NCI-H2029 treated with DMSO at 0.1 percent for 48 hours (cell line): Measurements from ENCODE around the gene DNAJC19.
A peak's percentile ranks its signal among the peaks of the same experiment; 100 is the strongest.
"Not testable (repeated sequence)": the region's sequence is repeated elsewhere in the genome, so short reads cannot be mapped to it uniquely, and the experiment has no call there.

Experiments used
- DNase-seq: peaks from one replicate; lab custom pipeline; 2025; lab: John Stamatoyannopoulos, UW

The DNAJC19 gene

DNA sequence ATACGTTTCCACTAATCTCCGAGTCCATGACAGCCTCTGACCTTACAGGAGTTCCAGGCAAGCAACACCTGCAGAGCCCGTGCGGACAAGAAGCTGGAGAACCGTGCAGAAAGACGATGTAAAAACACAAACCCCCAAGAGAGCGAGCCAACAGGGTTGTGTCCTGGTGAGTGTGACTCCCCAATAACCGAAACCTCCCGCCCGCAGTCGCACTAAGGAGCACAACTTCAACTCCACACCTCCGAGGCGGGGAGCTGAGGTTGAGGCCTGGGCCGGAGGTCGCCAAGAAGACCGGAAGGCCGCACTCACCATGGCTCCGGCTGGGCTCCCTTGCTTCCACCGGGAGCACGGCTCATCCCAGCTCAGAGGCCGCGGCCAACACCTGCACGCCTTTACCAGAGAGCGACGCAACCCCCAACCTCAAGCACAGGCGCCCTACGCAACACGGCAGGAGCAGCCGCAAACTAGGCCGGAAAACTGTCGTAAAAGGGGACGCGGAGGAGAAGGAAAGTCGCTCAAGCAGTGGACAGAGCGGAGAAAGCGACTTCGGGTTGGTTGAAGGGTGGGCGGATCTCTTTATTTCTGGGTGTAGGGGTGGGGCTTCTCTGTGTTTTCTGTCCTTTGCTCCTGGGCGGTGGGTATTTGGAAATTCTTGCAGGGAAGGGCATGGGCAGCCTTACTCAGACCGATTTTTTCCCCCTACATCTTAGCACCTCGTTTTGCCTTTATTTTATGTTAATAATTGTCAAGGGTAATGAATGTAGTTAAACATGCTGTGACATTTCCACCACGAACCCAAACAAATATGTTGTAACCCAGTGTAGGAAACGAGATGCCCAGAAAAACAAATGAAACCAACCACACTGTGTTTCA, at the start of gene DNAJC19:
DNAJC19 (minus strand) TSS at position 446 of the 873 bp plus-strand sequence; CDS start at position 312, 134 bp downstream.
- DNase-seq: peak; percentile 97

DNA sequence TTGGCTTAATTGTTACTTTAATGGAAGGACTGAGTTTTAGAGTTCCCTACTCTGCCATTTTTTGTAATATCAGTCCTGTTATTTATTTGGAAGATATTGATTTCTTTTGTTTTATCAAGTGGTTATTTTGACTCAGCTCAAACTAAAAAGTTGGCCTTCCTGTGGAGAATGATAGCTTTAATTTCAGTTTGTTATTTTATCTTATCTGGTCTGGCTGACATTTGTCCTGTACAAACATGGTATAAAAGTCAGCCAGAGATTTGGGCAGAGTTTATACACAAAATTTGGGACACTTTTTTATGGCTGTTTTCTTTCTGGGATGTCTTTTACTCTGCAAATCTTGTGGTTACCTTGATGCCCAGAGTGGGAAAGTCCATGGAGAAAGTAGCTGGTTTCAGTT, 41.4 kb upstream of the DNAJC19 start:
- no peak for DNase-seq

DNA sequence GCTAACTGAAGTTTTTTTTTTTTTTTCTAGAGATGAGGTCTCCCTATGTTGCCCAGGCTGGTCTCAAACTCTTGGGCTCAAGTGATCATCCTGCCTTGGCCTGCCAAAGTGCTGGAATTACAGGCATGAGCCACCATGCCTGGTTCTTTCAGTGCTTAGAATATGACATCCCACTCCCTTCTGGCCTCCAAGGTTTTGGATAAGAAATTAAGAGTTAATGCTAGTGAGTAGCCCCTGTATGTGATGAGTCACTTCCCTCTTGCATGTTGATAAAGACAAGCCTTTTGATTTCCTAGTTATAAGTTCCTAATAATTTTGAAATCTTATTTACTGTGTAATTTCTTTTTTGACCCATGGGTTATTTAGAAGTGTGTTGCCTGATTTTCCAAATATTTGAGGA, 35.7 kb upstream of the DNAJC19 start:
- no peak for DNase-seq

DNA sequence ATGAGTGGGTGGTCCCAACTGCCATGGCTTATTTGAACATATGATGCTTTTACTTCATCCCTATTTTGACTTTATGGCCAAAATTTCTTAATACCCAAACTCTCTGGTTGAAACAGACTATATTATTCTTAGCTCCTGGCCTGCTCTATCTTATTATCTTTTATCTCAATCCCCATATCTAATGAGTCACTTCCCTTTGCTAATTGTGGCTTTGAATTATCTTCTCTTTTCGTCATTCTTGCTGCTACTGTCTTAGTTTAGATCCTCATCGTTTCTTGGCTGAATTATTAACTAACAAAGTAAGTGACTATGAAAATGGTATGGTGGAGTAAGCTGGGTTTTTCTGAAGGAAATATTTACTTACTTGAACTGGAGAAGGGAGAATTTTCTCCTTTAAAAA, 28.2 kb upstream of the DNAJC19 start:
- no peak for DNase-seq

DNA sequence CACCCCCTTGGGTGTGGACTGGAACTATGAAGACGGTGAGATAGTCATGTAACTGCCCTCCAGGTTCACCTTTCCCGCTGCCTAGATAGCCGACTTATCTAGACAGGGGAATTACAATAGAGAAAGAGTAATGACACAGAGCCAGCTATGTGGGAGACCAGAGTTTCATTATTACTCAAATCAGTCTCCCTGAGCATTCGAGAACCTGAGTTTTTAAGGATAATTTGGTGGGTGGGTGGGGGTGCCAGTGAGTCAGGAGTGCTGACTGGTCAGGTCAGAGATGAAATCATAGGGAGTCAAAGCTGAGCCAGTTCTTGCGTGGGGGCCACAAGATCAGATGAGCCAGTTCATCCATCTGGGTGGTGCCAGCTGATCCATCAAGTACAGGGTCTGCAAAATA, 19.7 kb upstream of the DNAJC19 start:
- no peak for DNase-seq

DNA sequence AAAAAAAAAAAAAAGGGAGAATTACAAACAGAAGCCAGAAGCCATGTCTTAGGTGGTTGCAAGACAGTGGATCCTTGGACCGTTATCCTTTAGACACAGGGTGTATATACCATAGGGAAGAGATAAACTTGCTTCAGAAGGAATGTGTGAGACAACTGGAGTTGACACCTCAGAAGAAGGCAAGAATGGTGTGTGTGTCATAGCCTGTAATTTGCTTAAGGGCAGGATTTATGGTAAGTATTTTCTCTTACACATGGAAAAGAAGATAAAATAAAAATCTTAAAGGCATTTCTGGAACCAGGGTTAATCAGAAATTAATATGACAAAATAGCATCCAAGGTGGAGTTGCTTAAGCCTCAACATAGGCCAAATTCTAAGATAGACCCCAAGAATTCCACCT, 19.3 kb upstream of the DNAJC19 start:
- no peak for DNase-seq

DNA sequence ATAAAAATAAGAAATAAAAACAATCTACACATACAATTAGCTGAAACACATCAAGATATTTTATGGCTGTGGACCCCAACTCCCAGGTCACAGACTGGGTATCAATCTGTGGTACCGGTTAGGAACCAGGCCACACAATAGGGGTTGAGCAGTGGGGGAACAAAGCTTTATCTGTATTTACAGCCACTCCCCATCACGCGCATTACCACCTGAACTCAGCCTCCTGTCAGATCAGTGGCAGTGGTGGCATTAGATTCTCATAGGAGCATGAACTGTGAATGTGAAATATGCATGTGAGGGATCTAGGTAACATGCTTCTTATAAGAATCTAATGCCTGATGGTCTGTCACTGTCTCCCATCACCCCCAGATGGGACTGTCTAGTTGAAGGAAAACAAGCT, 17.7 kb upstream of the DNAJC19 start:
- no peak for DNase-seq

DNA sequence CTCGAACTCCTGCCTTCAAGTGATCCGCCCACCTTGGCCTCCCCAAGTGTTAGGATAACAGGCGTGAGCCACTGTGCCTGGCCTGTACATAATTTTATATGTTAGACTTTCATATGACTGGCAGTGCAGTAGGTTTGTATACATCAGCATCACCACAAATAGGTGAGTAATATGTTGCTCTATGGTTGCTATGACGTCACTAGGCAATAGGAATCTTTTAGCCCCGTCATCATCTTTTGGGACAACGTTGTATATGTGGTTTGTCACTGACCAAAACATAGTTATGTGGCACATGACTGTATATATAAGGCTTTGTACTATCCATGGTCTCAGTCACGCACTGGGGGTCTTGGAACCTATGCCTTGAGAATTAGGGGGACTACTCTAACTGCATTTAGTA, 17.0 kb upstream of the DNAJC19 start:
- no peak for DNase-seq

DNA sequence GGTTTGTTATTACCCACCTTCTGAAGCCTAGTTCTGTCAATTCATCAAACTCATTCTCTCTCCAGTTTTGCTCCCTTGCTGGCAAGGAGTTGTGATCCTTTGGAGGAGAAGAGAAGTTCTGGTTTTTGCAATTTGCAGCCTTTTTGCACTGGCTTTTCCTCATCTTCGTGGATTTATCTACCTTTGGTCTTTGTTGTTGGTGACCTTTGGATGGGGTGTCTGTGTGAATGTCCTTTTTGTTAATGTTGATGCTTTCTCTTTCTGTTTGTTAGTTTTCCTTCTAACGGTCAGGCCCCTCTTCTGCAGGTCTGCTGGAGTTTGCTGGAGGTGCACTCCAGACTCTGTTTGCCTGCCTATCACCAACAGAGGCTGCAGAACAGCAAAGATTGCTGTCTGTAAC, 13.9 kb upstream of the DNAJC19 start:
- DNase-seq: not testable (repeated sequence)

DNA sequence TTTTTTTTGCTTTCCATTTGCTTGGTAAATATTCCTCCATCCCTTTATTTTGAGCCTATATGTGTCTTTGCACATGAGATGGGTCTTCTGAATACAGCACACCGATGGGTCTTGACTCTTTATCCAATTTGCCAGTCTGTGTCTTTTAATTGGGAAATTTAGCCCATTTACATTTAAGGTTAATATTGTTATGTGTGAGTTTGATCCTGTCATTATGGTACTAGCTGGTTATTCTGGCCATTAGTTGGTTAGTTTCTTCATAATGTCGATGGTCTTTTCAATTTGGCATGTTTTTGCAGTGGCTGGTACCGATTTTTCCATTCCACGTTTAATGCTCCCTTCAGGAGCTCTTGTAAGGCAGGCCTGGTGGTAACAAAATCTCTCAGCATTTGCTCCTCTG, 12.8 kb upstream of the DNAJC19 start:
- not testable (repeated sequence) for DNase-seq

DNA sequence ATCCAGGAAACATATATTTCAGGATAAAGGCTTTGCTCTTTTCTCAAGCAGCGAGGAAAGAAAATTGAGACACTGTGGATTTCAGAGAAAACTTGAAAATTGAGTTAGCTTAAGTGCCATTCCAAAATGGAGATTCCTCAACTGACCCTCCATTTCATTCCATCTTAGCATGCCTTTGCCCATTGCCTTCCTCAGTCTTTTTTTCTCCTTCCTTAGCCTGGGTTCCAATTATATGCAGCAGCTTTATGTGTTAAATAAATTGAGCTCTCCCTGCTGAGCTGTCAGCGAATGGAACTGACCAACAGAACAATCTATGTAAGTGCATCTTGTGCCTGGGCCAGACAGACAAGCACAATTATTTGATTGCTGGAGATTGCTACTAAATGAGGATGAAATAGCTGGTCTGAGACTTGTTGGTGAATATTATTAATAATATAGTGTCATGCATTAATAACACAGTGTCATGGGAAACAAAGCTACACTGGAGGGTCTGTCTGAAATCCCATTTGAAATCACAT, 6.9 kb upstream of the DNAJC19 start:
- no peak for DNase-seq

DNA sequence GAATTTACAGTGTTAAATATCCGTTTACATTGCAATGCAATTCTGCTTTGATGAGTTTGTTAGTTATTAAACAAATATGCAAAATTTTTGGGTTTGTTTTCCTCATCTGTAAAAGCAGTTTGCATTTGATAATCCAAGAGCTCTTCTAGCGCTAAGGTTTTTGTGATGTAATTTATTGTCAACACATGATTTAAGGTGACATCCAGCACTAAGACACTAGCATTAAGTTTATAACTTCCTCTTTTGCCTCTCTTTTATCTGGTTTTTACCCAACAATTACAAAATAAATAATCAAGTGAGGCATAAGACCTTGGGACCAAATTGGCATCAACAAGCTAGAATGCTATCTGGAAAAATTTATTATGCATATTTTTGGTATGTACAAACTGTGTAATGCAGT, 969 bp upstream of the DNAJC19 start:
- no peak for DNase-seq

DNA sequence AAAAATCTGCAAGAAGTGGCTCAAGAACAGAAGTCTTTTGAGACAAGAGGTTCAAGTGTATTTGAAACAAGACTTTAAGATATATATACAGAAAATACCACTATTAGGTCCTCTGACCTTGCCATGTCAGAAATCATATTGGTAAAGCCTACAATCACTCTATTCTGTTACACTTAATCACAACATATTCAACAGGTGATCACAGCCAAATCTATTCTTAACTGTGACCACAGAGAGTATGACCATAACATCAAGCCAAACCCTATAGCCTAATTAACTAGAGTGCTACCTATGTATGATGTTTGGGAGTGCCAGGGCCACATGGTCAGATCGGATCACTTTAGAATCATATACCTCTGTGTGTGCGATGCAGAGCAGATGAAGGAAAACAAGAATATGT, 2.2 kb downstream of the DNAJC19 start:
- no peak for DNase-seq

DNA sequence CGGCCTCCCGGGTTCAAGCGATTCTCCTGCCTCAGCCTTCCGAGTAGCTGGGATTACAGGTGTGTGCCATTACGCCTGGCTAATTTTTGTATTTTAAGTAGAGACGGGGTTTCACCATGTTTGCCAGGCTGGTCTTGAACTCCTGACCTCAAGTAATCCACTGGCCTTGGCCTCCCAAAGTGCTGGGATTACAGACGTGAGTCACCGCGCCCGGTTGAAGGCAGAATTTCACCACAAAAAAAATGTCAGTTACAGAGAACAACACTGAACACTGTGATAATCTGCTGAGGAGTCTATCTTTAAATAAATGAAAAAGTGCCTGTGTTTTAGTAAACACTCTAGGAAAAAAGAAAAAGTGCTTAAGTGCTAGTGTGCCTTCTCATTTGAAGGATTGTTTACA, 3.2 kb downstream of the DNAJC19 start:
- not testable (repeated sequence) for DNase-seq

DNA sequence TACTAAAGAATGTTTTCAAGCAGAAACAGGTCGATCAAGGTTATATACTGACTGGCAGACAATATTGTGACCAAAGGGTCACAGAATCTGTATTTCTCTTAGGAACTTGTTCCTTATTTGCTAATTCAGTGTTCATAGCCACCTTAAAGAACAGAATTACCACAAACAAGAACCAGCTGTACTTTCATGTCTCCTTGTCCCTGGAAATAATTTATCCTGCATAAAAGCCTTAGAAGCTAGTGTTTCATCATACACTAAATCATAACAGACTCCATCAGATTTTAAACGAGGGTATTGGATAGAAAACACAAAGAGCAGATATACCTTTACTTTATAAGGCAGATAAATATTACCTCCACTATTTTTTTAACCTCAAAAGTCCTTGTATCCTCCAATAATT, 6.4 kb downstream of the DNAJC19 start:
- DNase-seq: no peak

DNA sequence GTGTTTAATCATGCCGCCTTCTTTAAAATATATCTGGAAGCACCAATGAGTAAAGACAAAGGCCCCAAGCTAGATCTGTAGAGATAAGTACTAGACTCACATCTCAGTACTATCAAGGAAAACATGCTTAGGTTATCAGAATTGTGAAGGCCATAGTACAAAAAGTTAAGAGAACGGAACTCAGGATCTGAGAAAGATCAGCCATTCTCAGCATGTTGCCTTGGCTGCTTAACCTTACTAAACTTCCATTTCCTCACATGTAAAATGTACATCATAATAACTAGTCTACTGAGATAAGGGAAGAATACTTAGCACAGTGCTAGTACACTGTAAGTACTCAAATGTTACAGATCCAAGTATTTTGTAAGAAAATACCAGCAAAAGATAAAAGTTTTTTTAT, 7.6 kb downstream of the DNAJC19 start:
- no peak for DNase-seq

DNA sequence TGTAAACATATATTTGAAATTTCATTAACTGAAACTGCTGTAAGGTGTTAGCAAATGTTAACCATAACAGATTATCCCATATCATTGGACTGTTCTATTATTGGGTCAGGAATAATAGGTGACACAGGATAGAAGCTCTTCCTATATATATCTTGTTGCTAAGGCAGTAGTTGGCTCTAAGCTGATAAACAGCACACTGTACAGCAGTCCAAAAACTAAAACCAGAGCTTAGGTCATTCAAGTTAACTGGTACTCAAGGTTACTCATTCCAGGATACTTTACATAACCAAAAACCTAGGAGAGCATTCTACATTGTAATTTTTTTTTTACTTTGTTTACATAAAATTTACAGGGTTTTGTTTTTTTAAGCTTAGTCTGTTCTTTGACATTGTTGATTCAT, 8.9 kb downstream of the DNAJC19 start:
- DNase-seq: no peak

DNA sequence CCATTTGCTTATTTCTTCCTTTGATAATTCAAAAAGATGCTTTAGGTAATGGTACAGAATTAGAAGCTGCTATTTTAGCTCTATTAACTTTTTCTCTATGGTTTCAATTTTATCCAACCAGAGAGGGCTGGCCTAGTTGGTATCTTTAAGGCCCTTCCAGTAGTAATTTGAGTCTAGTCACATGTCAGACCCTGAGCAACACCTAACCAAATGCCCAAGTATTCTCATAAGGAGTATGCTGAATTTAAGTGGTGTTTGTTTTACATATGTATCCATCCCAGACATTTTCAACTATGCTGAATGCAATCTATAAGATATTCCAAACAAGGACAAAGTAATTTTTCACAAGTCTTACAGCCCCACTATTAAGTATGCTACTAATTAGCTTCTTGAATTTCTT, 9.6 kb downstream of the DNAJC19 start:
- no peak for DNase-seq

DNA sequence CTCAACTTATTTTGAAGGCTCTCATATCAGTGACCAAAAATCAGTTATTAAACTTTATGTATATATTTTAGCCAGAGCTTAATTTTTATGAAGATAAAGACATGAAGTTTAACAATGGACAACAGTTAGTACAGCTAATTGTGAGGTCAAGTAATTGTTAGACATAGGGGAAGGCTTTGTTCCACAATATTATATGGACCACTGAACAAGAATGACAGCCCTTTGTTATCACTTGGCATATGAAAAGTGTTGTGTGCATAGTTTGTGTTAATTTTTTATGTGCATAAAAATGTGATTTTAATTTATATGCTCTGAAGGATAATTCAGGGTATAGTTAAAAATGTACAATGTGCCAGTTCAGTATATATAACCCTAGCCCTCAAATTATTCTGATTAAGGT, 12.0 kb downstream of the DNAJC19 start:
- DNase-seq: no peak

DNA sequence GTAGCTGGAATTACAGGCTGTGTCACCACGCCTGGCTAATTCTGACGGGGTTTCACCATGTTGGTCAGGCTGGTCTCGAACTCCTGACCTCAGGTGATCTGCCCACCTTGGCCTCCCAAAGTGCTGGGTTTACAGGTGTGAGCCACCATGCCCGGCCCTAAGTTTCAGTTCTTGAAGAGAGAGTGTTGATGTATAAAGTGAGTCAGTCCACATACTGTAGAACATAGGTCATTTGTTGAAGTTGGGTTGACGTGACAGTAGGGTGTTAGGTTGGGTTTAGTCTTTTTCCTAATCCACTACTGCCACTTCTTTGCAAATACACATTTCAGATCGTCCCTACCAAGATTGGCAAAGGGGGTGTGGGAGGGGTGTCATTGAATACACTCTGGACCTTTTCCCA, 15.2 kb downstream of the DNAJC19 start:
- DNase-seq: no peak

DNA sequence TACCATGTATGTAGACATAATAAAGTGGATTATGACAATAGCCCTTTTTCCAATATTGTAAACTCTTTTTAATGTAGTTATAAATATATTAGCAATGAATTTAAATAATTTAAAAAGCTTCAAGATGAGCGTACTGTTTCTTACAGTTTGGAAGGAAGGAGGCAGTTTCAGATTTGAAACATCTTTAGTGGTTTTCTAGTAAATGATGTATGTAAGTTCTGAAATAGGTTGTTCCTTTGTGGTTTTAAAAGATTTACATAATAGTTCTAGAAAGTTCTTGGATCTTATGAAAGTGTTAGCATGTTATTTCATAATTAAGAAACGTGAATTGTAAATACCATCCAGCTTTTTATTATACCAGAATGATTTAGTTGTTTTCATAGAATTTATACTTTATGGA, 16.0 kb downstream of the DNAJC19 start:
- no peak for DNase-seq

DNA sequence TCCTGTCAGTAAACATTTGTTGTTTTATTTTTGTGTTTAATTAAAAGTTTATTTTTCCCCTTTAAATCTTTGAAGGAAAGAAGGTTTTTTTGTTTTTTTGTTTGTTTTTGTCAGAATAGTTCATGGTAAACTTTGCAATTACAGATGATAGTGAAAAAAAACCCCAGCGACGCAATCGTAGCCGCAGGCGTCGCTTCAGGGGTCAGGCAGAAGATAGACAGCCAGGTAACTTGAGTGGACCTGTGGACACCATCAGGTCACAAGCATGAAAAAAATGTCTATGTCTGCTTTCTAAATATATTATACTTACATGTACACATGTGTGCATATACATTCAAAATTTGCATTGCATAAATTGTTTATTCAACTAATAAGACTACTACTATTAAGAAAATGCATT, 18.6 kb downstream of the DNAJC19 start:
- DNase-seq: no peak

DNA sequence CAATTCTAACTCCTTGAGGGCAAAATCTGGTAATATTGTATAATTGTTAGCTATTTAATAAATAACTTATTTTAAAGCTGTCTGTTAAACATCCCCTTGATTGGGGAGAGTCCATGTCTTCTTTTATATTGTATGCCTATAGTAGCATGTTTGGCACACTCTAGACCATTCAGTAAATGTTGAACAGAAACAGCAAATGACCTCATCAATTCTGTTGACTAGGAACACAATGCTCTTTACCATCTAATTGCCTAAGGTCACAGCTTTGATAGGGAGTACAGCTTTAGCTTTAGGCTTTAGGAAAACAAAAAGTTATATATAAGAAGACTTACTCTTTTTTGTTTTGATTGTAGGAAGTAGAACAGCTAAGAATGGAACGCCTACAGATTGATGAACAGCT, 27.0 kb downstream of the DNAJC19 start:
- no peak for DNase-seq

DNA sequence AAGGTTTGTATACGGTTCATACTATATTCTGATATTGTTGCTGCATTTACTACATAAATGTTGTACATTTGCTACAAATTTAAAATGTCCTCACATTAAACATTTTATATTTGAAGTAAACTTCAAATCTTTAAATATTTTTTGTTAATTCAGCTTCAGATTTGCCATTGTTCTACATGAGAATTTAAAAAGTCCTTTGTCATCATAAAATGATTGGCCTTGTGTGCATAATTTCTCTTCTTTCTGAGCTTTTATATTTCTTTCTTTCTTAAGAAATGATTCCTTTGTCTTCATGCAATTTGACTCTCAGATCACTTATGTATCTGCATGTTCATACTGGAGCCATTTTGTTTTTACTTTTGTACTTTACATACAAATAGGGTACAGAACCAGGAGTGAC, 28.0 kb downstream of the DNAJC19 start:
- no peak for DNase-seq
